Measurements from ENCODE around the gene AJAP1. TPM values are rescaled to one million over a fixed set of nuclear protein-coding genes. Genes with fewer than 3 reads are reported as not detected.

AJAP1 gene
- total RNA-seq, 1 experiment from 2014 or later = not detected

DNA sequence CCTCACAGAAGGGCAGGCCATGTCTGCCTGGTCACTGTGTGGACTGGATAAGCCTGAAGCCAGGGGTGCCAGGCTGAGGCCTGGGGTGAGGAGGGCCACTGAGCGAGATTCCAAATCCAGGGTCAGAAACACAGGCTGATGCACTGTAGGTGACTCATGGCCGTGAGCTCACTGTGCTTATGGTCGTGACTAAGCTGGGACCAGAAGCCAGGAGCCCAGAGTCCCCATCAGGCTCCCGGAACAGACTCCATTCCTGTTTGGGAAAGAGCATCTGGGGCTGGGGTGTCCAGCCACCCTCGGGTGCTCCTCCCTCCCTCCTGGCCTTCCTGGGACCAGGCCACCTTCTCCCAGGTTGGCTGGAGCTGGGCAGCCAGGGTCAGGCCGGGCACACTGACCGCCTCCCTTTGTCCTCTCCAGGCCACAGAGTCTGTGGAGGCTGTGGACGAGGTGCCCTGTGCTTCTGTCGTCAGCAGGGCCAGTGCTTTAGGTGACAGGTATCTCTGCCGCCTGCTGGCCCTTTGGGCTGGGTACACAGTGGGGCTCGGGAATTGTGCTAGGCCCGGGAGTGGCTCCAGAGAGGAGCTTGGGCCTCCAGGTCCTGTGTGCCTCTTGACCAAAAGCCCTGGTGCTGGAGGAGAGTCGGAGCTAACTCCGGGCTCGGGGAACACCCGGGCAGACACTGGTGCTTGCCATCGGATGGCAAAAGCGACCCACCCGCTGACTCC lies 36.7 kb downstream of the AJAP1 start:
- intact Hi-C loops (cut with micrococcal nuclease; ENCODE audit: unreplicated experiment) = no loop called here
- Histone ChIP-seq H2AFZ (no peak overlapping the region), H3K4me1 (replicated peaks; ENCODE audit: insufficient read depth) (no peaks in the 10 kb centered on the region), H3K9me3 (ENCODE audit: insufficient read depth, low read depth) (no peaks in the 10 kb centered on the region), H3K4me2 (no peak overlapping the region), H3K36me3 (ENCODE audit: low read depth) (no peaks in the 10 kb centered on the region), H3K4me3 (no peak overlapping the region), H3K27me3 (ENCODE audit: insufficient read depth, low read depth) (peaks cover 22% of the 10 kb centered on the region), H4K20me1 (ENCODE audit: insufficient read depth) (no peaks in the 10 kb centered on the region), H3K27ac (no peak overlapping the region), H3K79me2 (ENCODE audit: low read depth) (no peaks in the 10 kb centered on the region), H3F3A (ENCODE audit: insufficient read depth, low read depth) (no peaks in the 10 kb centered on the region), H3K9me2 (ENCODE audit: insufficient read depth) (no peaks in the 10 kb centered on the region)
- ChIA-PET POLR2A (ENCODE audit: unreplicated experiment) (no interaction called here), CTCF (no interaction called here)
- TF ChIP-seq, protein P1, sequence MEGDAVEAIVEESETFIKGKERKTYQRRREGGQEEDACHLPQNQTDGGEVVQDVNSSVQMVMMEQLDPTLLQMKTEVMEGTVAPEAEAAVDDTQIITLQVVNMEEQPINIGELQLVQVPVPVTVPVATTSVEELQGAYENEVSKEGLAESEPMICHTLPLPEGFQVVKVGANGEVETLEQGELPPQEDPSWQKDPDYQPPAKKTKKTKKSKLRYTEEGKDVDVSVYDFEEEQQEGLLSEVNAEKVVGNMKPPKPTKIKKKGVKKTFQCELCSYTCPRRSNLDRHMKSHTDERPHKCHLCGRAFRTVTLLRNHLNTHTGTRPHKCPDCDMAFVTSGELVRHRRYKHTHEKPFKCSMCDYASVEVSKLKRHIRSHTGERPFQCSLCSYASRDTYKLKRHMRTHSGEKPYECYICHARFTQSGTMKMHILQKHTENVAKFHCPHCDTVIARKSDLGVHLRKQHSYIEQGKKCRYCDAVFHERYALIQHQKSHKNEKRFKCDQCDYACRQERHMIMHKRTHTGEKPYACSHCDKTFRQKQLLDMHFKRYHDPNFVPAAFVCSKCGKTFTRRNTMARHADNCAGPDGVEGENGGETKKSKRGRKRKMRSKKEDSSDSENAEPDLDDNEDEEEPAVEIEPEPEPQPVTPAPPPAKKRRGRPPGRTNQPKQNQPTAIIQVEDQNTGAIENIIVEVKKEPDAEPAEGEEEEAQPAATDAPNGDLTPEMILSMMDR (conservative IDR thresholded peaks at IDR 0.05) = no peak
- TF ChIP-seq EZH2 (IDR thresholded peaks at IDR 0.05; ENCODE audit: low read depth) = no peak
- no peak for DNase-seq
- no TSS peak for BruUV-seq (replicated peaks)

DNA sequence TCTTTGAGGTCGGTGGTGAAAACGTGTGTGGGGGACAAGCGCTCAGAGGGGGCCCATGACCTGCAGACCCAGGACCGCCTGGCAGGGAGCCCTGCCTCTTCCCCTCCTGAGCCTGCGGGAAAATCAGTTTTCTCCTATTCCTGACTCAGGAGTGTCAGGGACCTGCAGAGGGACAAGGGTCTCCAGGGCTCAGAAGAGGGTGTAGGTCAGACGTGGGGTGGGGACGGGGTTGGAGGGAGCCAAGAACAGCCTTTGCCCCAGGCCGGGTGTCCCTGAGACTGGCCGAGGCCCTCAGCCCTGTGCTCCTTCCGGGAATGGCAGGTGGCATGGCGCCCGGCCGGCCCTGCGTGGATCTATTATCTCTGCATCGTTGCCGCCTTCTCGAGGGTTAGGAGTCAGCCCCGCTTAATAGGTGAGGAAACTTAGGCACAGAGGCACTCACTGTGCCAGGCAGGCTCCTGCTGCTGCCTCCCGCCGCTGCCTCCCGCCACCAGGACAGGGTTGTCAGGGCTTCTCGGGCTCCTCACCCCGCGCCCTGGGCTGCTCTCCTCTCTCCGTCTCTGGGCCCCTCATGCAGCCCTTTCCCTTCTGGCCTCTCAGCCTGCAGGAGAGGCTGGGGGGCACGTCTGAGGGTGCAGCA lies 37.5 kb downstream of the AJAP1 start:
- H2AFZ ChIP-seq = no peak overlapping the region
- CTCF ChIA-PET = no interaction called here
- no peaks in the 10 kb centered on the region for H3K9me2 ChIP-seq (ENCODE audit: insufficient read depth)
- intact Hi-C loops (cut with micrococcal nuclease; ENCODE audit: unreplicated experiment) = no loop called here
- H3K4me3 ChIP-seq = no peak overlapping the region
- H3F3A ChIP-seq (ENCODE audit: insufficient read depth, low read depth) = no peaks in the 10 kb centered on the region
- H4K20me1 ChIP-seq (ENCODE audit: insufficient read depth) = no peaks in the 10 kb centered on the region
- no peak overlapping the region for H3K4me2 ChIP-seq
- no peaks in the 10 kb centered on the region for H3K79me2 ChIP-seq (ENCODE audit: low read depth)
- BruUV-seq (replicated peaks) = no TSS peak
- H3K27ac ChIP-seq = no peak overlapping the region
- H3K4me1 ChIP-seq (replicated peaks; ENCODE audit: insufficient read depth) = no peaks in the 10 kb centered on the region
- H3K27me3 ChIP-seq (ENCODE audit: insufficient read depth, low read depth) = peaks cover 22% of the 10 kb centered on the region
- no peak for DNase-seq
- TF ChIP-seq, protein P1 (conservative IDR thresholded peaks at IDR 0.05) = no peak
- no peak for TF ChIP-seq EZH2 (IDR thresholded peaks at IDR 0.05; ENCODE audit: low read depth)
- H3K9me3 ChIP-seq (ENCODE audit: insufficient read depth, low read depth) = no peaks in the 10 kb centered on the region
- no peaks in the 10 kb centered on the region for H3K36me3 ChIP-seq (ENCODE audit: low read depth)
- POLR2A ChIA-PET (ENCODE audit: unreplicated experiment) = no interaction called here

DNA sequence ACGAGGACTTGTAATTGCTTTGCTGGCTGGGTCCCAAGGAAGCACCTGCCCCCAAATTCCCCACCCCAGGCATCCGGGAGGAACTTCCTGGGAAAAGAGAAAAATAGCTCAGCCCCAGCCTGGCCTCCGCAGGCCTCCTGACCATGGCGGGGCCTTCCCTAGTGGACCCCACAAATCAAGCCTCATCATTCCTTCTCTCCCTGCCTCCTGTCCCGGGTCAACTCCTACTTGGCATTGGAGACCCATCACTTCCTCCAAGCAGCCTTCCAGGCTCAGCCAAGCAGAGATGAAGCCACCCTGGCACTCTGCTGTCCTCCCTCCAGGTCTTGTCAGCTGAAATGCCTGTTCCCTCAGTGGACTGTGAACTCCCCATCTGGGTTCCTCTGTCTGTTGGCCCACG lies 38.0 kb downstream of the AJAP1 start:
- intact Hi-C loops (cut with micrococcal nuclease; ENCODE audit: unreplicated experiment) = no loop called here
- H3K79me2 ChIP-seq (ENCODE audit: low read depth) = no peaks in the 10 kb centered on the region
- no peaks in the 10 kb centered on the region for H3K4me1 ChIP-seq (replicated peaks; ENCODE audit: insufficient read depth)
- no peaks in the 10 kb centered on the region for H4K20me1 ChIP-seq (ENCODE audit: insufficient read depth)
- no peak overlapping the region for H3K4me3 ChIP-seq
- no peaks in the 10 kb centered on the region for H3K36me3 ChIP-seq (ENCODE audit: low read depth)
- ChIA-PET POLR2A (ENCODE audit: unreplicated experiment) (no interaction called here), CTCF (no interaction called here)
- TF ChIP-seq, protein P1 (conservative IDR thresholded peaks at IDR 0.05) = no peak
- TF ChIP-seq EZH2 (IDR thresholded peaks at IDR 0.05; ENCODE audit: low read depth) = no peak
- BruUV-seq (replicated peaks) = no TSS peak
- no peaks in the 10 kb centered on the region for H3F3A ChIP-seq (ENCODE audit: insufficient read depth, low read depth)
- H3K9me2 ChIP-seq (ENCODE audit: insufficient read depth) = no peaks in the 10 kb centered on the region
- no peak overlapping the region for H3K4me2 ChIP-seq
- H3K27ac ChIP-seq = no peak overlapping the region
- H3K27me3 ChIP-seq (ENCODE audit: insufficient read depth, low read depth) = peaks cover 20% of the 10 kb centered on the region
- H3K9me3 ChIP-seq (ENCODE audit: insufficient read depth, low read depth) = no peaks in the 10 kb centered on the region
- H2AFZ ChIP-seq = no peak overlapping the region
- DNase-seq = no peak
